Erythroblast (primary cell): Measurements from ENCODE around the gene SOX6.

Experiments
- GATA1 ChIP-seq: IDR thresholded peaks from 2 replicates; pipeline ENCODE4 v1.6.1; 2011; ENCODE audit warnings: low read depth, mild to moderate bottlenecking, control low read depth, low read length, moderate library complexity
- POLR2A ChIP-seq: IDR thresholded peaks from 2 replicates; pipeline ENCODE4 v1.6.1; 2011; ENCODE audit warnings: mild to moderate bottlenecking, low read length

- TF ChIP-seq POLR2A, result no peak
- TF ChIP-seq GATA1, result no peak
Measured at GRCh38 chr11:16278979-16279378, 77.4 kb downstream of the SOX6 start.
